Measurements from ENCODE around the gene ANKRD13B. TPM values are rescaled to one million over a fixed set of nuclear protein-coding genes. Genes with fewer than 3 reads are reported as not detected.

The ANKRD13B gene
- total RNA-seq, 1 donor from 2014 or later, result 16.7 TPM

- Histone ChIP-seq H3K27ac (peak overlapping the region; percentile 86 to 91), H3K9me3 (no peaks in the 10 kb centered on the region), H3K27me3 (no peaks in the 10 kb centered on the region), H3K36me3 (peaks cover 5 to 6% of the 10 kb centered on the region in 2 donors), H3K4me1 (peaks cover 13 to 27% of the 10 kb centered on the region in 2 donors), H3K4me3 (peak overlapping the region; percentile 83 to 95)
- no peak for TF ChIP-seq CTCF (IDR thresholded peaks at IDR 0.05)
- intact Hi-C loops (cut with DNase I), result loop anchor here (2.0 kb wide), 1 partner anchor 19 kb away; the partner anchor contains the start of gene GIT1
- DNase-seq (ENCODE audit: low spot score in 2 of 2), result peak in 1 of 2 donors; percentile 60
These were observed 23.5 kb upstream of the ANKRD13B start for GRCh38 chr17:29569245-29569950.

- Histone ChIP-seq H3K9me3 (no peaks in the 10 kb centered on the region), H3K27me3 (no peaks in the 10 kb centered on the region), H3K27ac (no peak overlapping the region), H3K4me1 (peaks cover 13 to 27% of the 10 kb centered on the region in 2 donors), H3K4me3 (no peak overlapping the region), H3K36me3 (peaks cover 14 to 17% of the 10 kb centered on the region in 2 donors)
- TF ChIP-seq CTCF (IDR thresholded peaks at IDR 0.05), result no peak
- DNase-seq (ENCODE audit: low spot score in 2 of 2), result no peak
- intact Hi-C loops (cut with DNase I), result no loop called here
These were observed 22.4 kb upstream of the ANKRD13B start for GRCh38 chr17:29570521-29570920.

DNA sequence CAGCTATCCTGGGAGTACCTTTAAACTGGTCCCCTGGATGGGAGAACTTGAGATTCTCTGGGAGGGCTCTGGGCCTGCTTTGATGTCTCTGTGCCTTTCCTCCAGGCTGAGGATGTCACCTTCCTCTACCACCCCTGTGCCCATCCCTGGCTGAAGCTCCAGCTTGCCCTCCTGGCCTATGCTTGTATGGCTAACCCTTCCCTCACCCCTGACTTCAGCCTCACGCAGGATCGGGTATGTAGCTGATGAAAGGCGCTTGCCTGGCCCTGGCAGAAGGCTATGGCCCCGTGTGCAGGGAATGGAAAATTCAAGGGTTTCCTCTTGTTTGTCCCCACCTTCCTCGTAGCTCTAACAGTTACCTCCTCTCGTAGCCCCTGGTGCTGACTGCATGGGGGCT is 21.4 kb upstream of the ANKRD13B start:
- intact Hi-C loops (cut with DNase I), result no loop called here
- H3K9me3 ChIP-seq, result no peaks in the 10 kb centered on the region
- H3K4me1 ChIP-seq, result peaks cover 11 to 19% of the 10 kb centered on the region in 2 donors
- no peak for TF ChIP-seq CTCF (IDR thresholded peaks at IDR 0.05)
- H3K27me3 ChIP-seq, result no peaks in the 10 kb centered on the region
- DNase-seq (ENCODE audit: low spot score in 2 of 2), result no peak
- H3K27ac ChIP-seq, result peak overlapping the region; percentile 54
- peaks cover 23 to 27% of the 10 kb centered on the region in 2 donors for H3K36me3 ChIP-seq
- no peak overlapping the region for H3K4me3 ChIP-seq

- DNase-seq (ENCODE audit: low spot score in 2 of 2), result peak in 1 of 2 donors; percentile 67
- H3K4me3 ChIP-seq, result peak overlapping the region; percentile 43 to 61
- no peaks in the 10 kb centered on the region for H3K9me3 ChIP-seq
- no peaks in the 10 kb centered on the region for H3K27me3 ChIP-seq
- H3K36me3 ChIP-seq, result peaks cover 29 to 33% of the 10 kb centered on the region in 2 donors
- TF ChIP-seq CTCF (IDR thresholded peaks at IDR 0.05), result no peak
- peak overlapping the region; percentile 54 for H3K27ac ChIP-seq
- H3K4me1 ChIP-seq, result peaks cover 10 to 17% of the 10 kb centered on the region in 2 donors
- intact Hi-C loops (cut with DNase I), result no loop called here
These were observed 20.9 kb upstream of the ANKRD13B start for GRCh38 chr17:29571883-29572681.

DNA sequence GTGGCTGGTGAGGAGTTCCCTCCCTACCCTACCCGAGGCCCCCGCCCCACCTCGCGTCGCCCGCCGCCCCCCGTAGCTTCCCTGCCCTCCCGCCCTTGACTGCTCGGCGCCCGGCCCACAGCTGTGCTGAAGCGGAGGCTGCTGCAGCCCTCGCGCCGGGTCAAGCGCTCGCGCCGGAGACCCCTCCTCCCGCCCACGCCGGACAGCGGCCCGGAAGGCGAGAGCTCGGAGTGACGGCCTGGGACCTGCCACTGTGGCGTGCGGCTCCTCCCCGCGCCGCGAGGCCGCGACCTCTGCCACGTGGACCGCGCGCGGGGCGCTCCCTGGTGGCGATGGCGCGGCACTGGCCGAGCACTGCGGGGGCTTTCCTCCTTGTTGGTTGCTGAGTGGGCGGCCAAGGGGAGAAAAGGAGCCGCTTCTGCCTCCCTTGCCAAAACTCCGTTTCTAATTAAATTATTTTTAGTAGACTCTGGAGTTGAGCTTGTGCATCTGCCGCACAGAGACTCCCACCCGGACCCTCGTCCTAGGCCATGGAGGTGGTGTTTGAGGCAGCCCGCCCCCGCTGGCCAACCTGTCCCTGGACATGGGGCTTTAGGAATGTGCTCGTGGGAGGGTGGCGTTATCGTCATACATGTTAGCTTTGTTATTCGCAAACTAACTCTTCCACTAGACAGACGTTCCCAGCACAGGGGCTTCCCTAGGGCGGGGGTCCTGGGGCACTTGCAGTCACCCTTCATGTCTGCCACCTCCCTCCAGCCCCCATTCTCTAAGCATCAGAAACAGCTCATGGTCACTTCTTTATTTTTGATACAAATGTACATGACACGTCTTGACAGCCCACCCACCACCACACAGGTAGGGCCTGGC is 20.0 kb upstream of the ANKRD13B start:
- Histone ChIP-seq H3K4me1 (peaks cover 13 to 24% of the 10 kb centered on the region in 2 donors), H3K27me3 (no peaks in the 10 kb centered on the region), H3K27ac (peak overlapping the region; percentile 54), H3K36me3 (peaks cover 33 to 41% of the 10 kb centered on the region in 2 donors), H3K4me3 (peak overlapping the region; percentile 43 to 61), H3K9me3 (no peaks in the 10 kb centered on the region)
- DNase-seq (ENCODE audit: low spot score in 2 of 2), result peak in 1 of 2 donors; percentile 81
- intact Hi-C loops (cut with DNase I), result no loop called here
- TF ChIP-seq CTCF (IDR thresholded peaks at IDR 0.05), result peak; percentile 75 to 80 (median 76)
